ENCODE measurements around the gene AATF.

Gene AATF

GRCh38 chr17:36942019-36942599 lies 6.6 kb upstream of the AATF start:
- no peak for DNase-seq

GRCh38 chr17:36942631-36943125 lies 6.1 kb upstream of the AATF start:
- no peak for DNase-seq

- DNase-seq: no peak
Observed at GRCh38 chr17:36943250-36944191, 5.2 kb upstream of the AATF start.

- DNase-seq: no peak
Observed at GRCh38 chr17:36944553-36944952, 4.2 kb upstream of the AATF start.

GRCh38 chr17:36945140-36945539 lies 3.6 kb upstream of the AATF start:
- no peak for DNase-seq

GRCh38 chr17:36945959-36946725 lies 2.6 kb upstream of the AATF start:
- DNase-seq: no peak

GRCh38 chr17:36946726-36947091 lies 2.0 kb upstream of the AATF start:
- no peak for DNase-seq

- DNase-seq: no peak
Observed at GRCh38 chr17:36947922-36948716, 635 bp upstream of the AATF start.

GRCh38 chr17:36949461-36949927 lies 740 bp downstream of the AATF start:
- no peak for DNase-seq

- DNase-seq: no peak
Observed at GRCh38 chr17:36950027-36950426, 1.3 kb downstream of the AATF start.

- DNase-seq: no peak
Observed at GRCh38 chr17:36951084-36951789, 2.5 kb downstream of the AATF start.

- DNase-seq: no peak
Observed at GRCh38 chr17:36971508-36971907, 22.8 kb downstream of the AATF start.

GRCh38 chr17:36972186-36972700 lies 23.5 kb downstream of the AATF start:
- no peak for DNase-seq

- DNase-seq: no peak
Observed at GRCh38 chr17:36972905-36973304, 24.2 kb downstream of the AATF start.

- no peak for DNase-seq
Observed at GRCh38 chr17:36975922-36976515, 27.3 kb downstream of the AATF start.

- DNase-seq: no peak
Observed at GRCh38 chr17:36977066-36977465, 28.3 kb downstream of the AATF start.

GRCh38 chr17:36977568-36977967 lies 28.8 kb downstream of the AATF start:
- DNase-seq: no peak

GRCh38 chr17:36978810-36979564 lies 30.2 kb downstream of the AATF start:
- no peak for DNase-seq

- no peak for DNase-seq
Observed at GRCh38 chr17:36979565-36979941, 30.8 kb downstream of the AATF start.

GRCh38 chr17:36980280-36980761 lies 31.6 kb downstream of the AATF start:
- peak; percentile 21 for DNase-seq
